Measurements from ENCODE around the gene ARHGAP33.
A peak's percentile ranks its signal among the peaks of the same experiment; 100 is the strongest.

ARHGAP33 gene

DNA sequence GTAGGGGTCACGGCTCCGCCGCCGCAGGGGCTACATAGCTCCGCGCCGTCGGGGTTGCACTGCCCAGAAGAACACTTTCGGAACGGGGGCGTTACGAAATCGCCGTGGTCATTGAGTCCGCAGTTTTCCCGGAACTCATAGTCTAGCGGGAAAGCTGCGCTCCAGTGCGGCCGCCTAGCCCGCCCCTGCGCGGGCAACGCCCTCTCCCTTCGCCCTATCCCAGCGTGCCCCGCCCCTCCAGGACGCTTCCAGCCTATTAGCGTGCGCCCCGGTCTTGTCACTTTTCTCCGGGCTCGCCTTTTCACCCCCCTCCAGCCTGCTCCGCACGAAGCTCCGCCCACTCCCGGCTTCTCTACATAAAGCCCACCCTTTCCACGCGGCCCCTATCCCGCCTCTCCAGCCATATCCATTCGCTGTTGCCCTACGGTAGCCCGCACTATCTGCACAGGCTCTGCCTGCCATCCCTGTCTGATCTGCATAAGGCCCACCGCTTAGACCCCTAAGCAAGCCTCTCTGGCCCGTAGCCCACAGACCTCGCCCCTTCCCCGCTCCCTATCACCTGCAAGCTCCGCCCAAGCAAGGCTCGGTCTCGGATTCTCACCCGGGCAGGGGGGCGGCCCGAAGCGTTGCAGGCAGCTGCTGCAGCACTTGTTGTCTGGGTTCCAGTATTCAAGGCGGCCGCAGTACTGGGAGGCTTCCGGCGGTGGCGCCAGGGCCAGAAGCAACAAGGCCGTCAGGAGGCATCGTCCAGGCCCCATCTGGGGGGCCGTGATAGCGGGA, 34.8 kb upstream of the ARHGAP33 start:
- TF ChIP-seq, protein P1, sequence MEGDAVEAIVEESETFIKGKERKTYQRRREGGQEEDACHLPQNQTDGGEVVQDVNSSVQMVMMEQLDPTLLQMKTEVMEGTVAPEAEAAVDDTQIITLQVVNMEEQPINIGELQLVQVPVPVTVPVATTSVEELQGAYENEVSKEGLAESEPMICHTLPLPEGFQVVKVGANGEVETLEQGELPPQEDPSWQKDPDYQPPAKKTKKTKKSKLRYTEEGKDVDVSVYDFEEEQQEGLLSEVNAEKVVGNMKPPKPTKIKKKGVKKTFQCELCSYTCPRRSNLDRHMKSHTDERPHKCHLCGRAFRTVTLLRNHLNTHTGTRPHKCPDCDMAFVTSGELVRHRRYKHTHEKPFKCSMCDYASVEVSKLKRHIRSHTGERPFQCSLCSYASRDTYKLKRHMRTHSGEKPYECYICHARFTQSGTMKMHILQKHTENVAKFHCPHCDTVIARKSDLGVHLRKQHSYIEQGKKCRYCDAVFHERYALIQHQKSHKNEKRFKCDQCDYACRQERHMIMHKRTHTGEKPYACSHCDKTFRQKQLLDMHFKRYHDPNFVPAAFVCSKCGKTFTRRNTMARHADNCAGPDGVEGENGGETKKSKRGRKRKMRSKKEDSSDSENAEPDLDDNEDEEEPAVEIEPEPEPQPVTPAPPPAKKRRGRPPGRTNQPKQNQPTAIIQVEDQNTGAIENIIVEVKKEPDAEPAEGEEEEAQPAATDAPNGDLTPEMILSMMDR (IDR thresholded peaks at IDR 0.05; ENCODE audit: insufficient read depth, low read depth, low read length, missing control alignments): no peak
- H3K4me3 ChIP-seq (ENCODE audit: low read depth, low read length): peak overlapping the region; percentile 58
- DNase-seq (ENCODE audit: low read depth): peak; percentile 97

DNA sequence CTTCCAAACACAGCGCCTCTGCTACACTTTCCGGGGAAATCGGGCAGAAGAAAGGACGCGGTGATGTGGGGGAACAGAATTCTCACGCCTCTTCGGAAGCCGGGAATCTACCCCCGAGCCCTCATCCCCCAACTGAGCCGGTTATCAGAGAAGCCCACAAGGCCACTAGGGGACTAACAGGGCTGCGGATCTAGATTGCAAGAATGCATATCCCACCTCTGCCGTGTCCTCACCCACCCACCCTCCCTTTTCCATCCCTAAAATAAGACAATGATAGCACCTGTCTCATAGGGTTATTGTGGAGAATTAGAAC, 34.2 kb upstream of the ARHGAP33 start:
- DNase-seq (ENCODE audit: low read depth): no peak
- TF ChIP-seq, protein P1 (IDR thresholded peaks at IDR 0.05; ENCODE audit: insufficient read depth, low read depth, low read length, missing control alignments): no peak
- peak overlapping the region; percentile 58 for H3K4me3 ChIP-seq (ENCODE audit: low read depth, low read length)

DNA sequence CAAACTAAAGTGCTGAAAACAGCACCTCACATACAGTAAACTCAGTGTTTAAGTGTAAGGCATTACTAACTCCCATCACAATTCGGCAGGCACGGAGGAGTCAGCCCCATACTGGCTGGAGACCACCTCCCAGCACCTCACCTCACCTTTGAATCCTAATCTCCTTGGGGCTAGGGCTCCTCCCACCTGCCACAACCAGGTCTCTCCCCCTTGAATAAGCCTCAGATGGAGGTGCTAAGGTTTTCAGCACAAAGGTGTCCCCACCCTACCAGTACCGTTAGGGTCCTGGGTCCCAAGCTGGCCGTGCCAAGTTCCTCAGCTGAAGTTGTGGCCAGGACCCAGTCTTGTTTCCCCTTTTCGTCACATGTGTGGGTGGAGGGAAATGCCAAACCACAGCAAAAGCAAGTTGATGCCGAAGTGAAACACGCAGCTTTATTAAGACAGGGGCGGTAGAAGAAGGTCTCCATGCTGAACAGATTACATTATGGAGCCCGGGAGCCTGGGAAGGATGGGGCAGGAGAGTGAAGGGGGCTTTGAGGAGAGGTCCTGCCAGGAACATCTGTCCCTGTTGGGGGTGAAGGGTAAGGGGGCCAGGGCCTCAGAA, 33.1 kb upstream of the ARHGAP33 start, which contains the start of gene IGFLR1:
Gene IGFLR1, minus strand, starts transcription at position 332 of the 604 bp plus-strand sequence. CDS start 1,272 bp downstream, outside the sequence.
- DNase-seq (ENCODE audit: low read depth): peak; percentile 89
- peak within 1 kb of the TSS; percentile 58 for H3K4me3 ChIP-seq (ENCODE audit: low read depth, low read length)
- TF ChIP-seq, protein P1 (IDR thresholded peaks at IDR 0.05; ENCODE audit: insufficient read depth, low read depth, low read length, missing control alignments): no peak

DNA sequence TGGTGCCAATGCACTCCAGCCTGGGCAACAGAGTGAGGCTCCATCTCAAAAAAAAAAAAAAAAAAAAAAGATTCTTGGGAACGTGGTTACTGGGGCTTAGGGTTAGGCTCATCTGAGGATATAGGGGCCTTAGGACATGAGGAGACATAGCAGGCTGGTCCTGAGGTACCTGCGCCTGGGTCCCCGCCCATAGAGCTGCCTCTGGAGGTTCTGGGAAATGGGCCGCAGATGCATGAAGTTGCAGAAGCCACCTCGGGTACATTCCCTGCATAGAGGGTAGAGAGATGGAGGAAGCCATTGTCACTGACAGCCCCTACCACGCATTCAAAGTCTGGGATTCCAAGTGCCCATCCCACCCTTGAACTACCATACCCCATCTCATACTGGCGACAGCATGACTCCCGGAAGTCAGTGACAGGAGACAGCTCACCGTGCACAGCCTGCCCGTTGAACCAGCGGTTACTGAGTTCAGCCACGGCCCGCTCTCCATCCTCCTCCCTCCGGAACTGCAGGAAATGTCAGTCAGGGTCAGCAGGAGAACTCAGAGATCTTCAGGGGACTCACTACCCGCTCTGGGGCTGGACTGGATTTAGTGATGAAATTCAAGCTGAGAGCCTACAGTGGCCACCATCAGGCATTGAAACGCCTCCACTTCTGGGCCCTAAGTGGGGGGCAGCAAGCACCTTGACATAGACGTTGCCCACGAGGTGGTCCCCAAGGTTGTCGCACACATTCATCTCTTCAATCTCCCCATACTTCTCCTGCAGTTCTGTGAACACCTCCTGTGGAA, 31.5 kb upstream of the ARHGAP33 start:
- TF ChIP-seq, protein P1 (IDR thresholded peaks at IDR 0.05; ENCODE audit: insufficient read depth, low read depth, low read length, missing control alignments): no peak
- no peak for DNase-seq (ENCODE audit: low read depth)
- peak overlapping the region; percentile 90 for H3K4me3 ChIP-seq (ENCODE audit: low read depth, low read length)

DNA sequence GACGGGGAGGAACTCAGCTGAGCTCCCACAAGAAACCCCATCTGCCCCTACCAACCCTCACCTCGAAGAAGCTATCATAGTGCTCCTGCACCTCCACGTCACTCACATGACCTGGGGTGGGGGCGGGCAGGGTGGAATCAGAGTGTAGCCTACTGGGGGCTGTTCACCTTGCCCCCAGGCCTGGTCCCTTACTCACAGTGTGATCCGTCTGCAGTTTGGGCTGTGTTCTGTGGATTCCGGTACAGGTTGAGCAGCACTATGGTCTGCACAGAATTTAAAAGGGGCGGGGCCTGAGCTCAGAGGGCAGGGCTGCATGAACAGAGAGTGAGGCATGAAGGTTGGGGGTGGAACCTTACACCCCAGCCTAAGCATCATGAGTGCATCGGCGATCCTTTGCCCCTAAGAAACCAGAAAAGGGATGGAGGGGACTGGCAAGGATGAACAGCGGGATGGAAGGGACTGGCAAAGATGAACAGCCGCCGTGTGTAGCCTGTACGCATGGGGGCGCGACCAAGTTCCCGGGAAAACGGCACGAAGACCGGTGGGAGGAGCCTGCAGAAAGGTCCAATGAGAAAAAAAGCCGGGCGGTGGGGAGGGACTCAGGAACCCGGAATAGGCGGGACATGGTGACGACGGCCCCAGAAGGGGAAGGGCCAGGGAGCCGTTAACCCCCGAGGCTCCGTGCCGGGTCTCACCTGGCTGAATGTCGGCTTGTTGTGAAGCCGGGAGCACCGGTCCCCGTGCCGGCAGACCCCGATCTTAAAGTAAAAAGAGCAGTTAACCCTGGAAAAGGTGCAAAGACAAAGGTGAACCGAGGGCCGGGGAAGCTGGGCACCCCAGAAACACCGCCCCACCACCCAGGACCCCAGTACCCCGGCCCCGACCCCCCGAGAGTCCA, 30.7 kb upstream of the ARHGAP33 start:
- peak overlapping the region; percentile 90 for H3K4me3 ChIP-seq (ENCODE audit: low read depth, low read length)
- TF ChIP-seq, protein P1 (IDR thresholded peaks at IDR 0.05; ENCODE audit: insufficient read depth, low read depth, low read length, missing control alignments): no peak
- DNase-seq (ENCODE audit: low read depth): peak; percentile 96
